Activated CD4-positive, alpha-beta memory T cell treated with anti-CD3 and anti-CD28 coated beads for 36 hours (primary cell): ENCODE measurements around the gene SYCP2L. TPM values are rescaled to one million over a fixed set of nuclear protein-coding genes. Genes with fewer than 3 reads are reported as not detected.
"Not testable (repeated sequence)": the region's sequence is repeated elsewhere in the genome, so short reads cannot be mapped to it uniquely, and the experiment has no call there.

Experiments used
- CTCF ChIA-PET: fragments of 350-600 bp; sonication (Branson Sonifier 250); formaldehyde crosslinking; loops from one replicate; lab custom pipeline; 2021; ENCODE audit warnings: antibody characterized with exemption, inconsistent platforms; lab: Charles Lee
- POLR2A ChIA-PET: fragments of 350-600 bp; sonication (Branson Sonifier 250); formaldehyde crosslinking; loops from one replicate; lab custom pipeline; 2021; ENCODE audit warnings: antibody characterized with exemption; lab: Charles Lee
- DNase-seq: peaks from one replicate; pipeline ENCODE4 v3.0.0-alpha.2; 2020
- H3K27ac Mint-ChIP-seq: one replicate; pipeline ENCODE4 v1.8.0; 2021; ENCODE audit warnings: mixed read lengths
- H3K27me3 Mint-ChIP-seq: one replicate; pipeline ENCODE4 v1.8.0; 2021; ENCODE audit warnings: mixed read lengths
- H3K36me3 Mint-ChIP-seq: one replicate; pipeline ENCODE4 v1.8.0; 2021; ENCODE audit warnings: mixed read lengths
- H3K4me1 Mint-ChIP-seq: one replicate; pipeline ENCODE4 v1.8.0; 2021; ENCODE audit warnings: low read depth, mixed read lengths
- H3K4me3 Mint-ChIP-seq: one replicate; pipeline ENCODE4 v1.8.0; 2021; ENCODE audit warnings: mild to moderate bottlenecking, mixed read lengths
- H3K9me3 Mint-ChIP-seq: one replicate; pipeline ENCODE4 v1.8.0; 2021; ENCODE audit warnings: mixed read lengths
- intact Hi-C: fragments of 100-400 bp; cut with micrococcal nuclease; formaldehyde crosslinking; loops from one replicate; pipeline ENCODE4 v1.15.1; 2023
- total RNA-seq, 2 experiments: library from RNA; stranded (reverse); gene quantifications; one replicate each; pipeline ENCODE4 v1.2.3, GENCODE V29; 2021

Gene SYCP2L
- total RNA-seq, 2 experiments from 2014 or later: 0.10 TPM; not detected in 1

GRCh38 chr6:10854922-10855632, 31.8 kb upstream of the SYCP2L start:
- peaks cover 17% of the 10 kb centered on the region for H3K9me3 Mint-ChIP-seq
- H3K4me1 Mint-ChIP-seq: no peaks in the 10 kb centered on the region
- intact Hi-C loops: no loop called here
- no peak overlapping the region for H3K4me3 Mint-ChIP-seq
- peaks cover 13% of the 10 kb centered on the region for H3K27me3 Mint-ChIP-seq
- H3K27ac Mint-ChIP-seq: no peak overlapping the region
- POLR2A ChIA-PET: interaction anchor here (0.6 kb wide), 1 partner anchor 73 kb away, joined by 4 read pairs; no protein-coding TSS in a partner anchor
- CTCF ChIA-PET: no interaction called here
- DNase-seq: no peak
- H3K36me3 Mint-ChIP-seq: no peaks in the 10 kb centered on the region

- intact Hi-C loops: no loop called here
- Mint-ChIP-seq H3K4me3 (no peak overlapping the region), H3K27me3 (peaks cover 8% of the 10 kb centered on the region), H3K27ac (no peak overlapping the region), H3K4me1 (no peaks in the 10 kb centered on the region), H3K9me3 (peaks cover 17% of the 10 kb centered on the region), H3K36me3 (no peaks in the 10 kb centered on the region)
- CTCF ChIA-PET: no interaction called here
- DNase-seq: no peak
- POLR2A ChIA-PET: no interaction called here
Measured at GRCh38 chr6:10857259-10857658, 29.6 kb upstream of the SYCP2L start.

- H3K27me3 Mint-ChIP-seq: no peaks in the 10 kb centered on the region
- no peak overlapping the region for H3K4me3 Mint-ChIP-seq
- H3K36me3 Mint-ChIP-seq: no peaks in the 10 kb centered on the region
- intact Hi-C loops: no loop called here
- H3K9me3 Mint-ChIP-seq: no peaks in the 10 kb centered on the region
- ChIA-PET POLR2A (no interaction called here), CTCF (no interaction called here)
- no peak for DNase-seq
- H3K4me1 Mint-ChIP-seq: no peaks in the 10 kb centered on the region
- no peak overlapping the region for H3K27ac Mint-ChIP-seq
Measured at GRCh38 chr6:10861086-10861485, 25.8 kb upstream of the SYCP2L start.

- CTCF ChIA-PET: no interaction called here
- POLR2A ChIA-PET: no interaction called here
- Mint-ChIP-seq H3K4me3 (no peak overlapping the region), H3K27ac (no peak overlapping the region), H3K27me3 (no peaks in the 10 kb centered on the region), H3K4me1 (no peaks in the 10 kb centered on the region), H3K36me3 (no peaks in the 10 kb centered on the region), H3K9me3 (no peaks in the 10 kb centered on the region)
- no peak for DNase-seq
- intact Hi-C loops: no loop called here
Measured at GRCh38 chr6:10862361-10862760, 24.5 kb upstream of the SYCP2L start.

GRCh38 chr6:10863031-10863430, 23.8 kb upstream of the SYCP2L start:
- H3K27ac Mint-ChIP-seq, CTCF ChIA-PET, H3K4me1 Mint-ChIP-seq, H3K4me3 Mint-ChIP-seq, POLR2A ChIA-PET, H3K27me3 Mint-ChIP-seq, H3K36me3 Mint-ChIP-seq, intact Hi-C loops, DNase-seq, H3K9me3 Mint-ChIP-seq: not testable (repeated sequence)

- H3K27ac Mint-ChIP-seq, H3K9me3 Mint-ChIP-seq, POLR2A ChIA-PET, H3K36me3 Mint-ChIP-seq, H3K4me1 Mint-ChIP-seq, CTCF ChIA-PET, H3K4me3 Mint-ChIP-seq, H3K27me3 Mint-ChIP-seq, intact Hi-C loops, DNase-seq: not testable (repeated sequence)
Measured at GRCh38 chr6:10866709-10867108, 20.1 kb upstream of the SYCP2L start.

GRCh38 chr6:10867952-10868351, 18.9 kb upstream of the SYCP2L start:
- no peaks in the 10 kb centered on the region for H3K4me1 Mint-ChIP-seq
- no peaks in the 10 kb centered on the region for H3K9me3 Mint-ChIP-seq
- intact Hi-C loops: no loop called here
- ChIA-PET CTCF (interaction anchor here (0.7 kb wide), 1 partner anchor 124 kb away, joined by 3 read pairs; no protein-coding TSS in a partner anchor), POLR2A (no interaction called here)
- H3K27ac Mint-ChIP-seq: no peak overlapping the region
- peaks cover 3% of the 10 kb centered on the region for H3K27me3 Mint-ChIP-seq
- no peaks in the 10 kb centered on the region for H3K36me3 Mint-ChIP-seq
- no peak overlapping the region for H3K4me3 Mint-ChIP-seq
- DNase-seq: no peak

GRCh38 chr6:10873374-10873773, 13.5 kb upstream of the SYCP2L start:
- CTCF ChIA-PET: interaction anchor here (1.2 to 1.3 kb wide), 2 partner anchors 72 to 395 kb away, joined by 4 to 5 read pairs; no protein-coding TSS in a partner anchor
- Mint-ChIP-seq H3K27me3 (peaks cover 3% of the 10 kb centered on the region), H3K9me3 (no peaks in the 10 kb centered on the region), H3K27ac (no peak overlapping the region), H3K4me1 (no peaks in the 10 kb centered on the region), H3K36me3 (no peaks in the 10 kb centered on the region), H3K4me3 (no peak overlapping the region)
- POLR2A ChIA-PET: no interaction called here
- no peak for DNase-seq
- intact Hi-C loops: no loop called here

- H3K4me1 Mint-ChIP-seq: no peaks in the 10 kb centered on the region
- H3K27me3 Mint-ChIP-seq: peaks cover 4% of the 10 kb centered on the region
- no peaks in the 10 kb centered on the region for H3K36me3 Mint-ChIP-seq
- no peaks in the 10 kb centered on the region for H3K9me3 Mint-ChIP-seq
- intact Hi-C loops: no loop called here
- ChIA-PET CTCF (no interaction called here), POLR2A (no interaction called here)
- DNase-seq: no peak
- H3K27ac Mint-ChIP-seq: no peak overlapping the region
- no peak overlapping the region for H3K4me3 Mint-ChIP-seq
Measured at GRCh38 chr6:10874207-10874606, 12.6 kb upstream of the SYCP2L start.

GRCh38 chr6:10875026-10875425, 11.8 kb upstream of the SYCP2L start:
- intact Hi-C loops: no loop called here
- CTCF ChIA-PET: no interaction called here
- Mint-ChIP-seq H3K4me1 (no peaks in the 10 kb centered on the region), H3K9me3 (no peaks in the 10 kb centered on the region), H3K27ac (no peak overlapping the region), H3K4me3 (no peak overlapping the region), H3K36me3 (no peaks in the 10 kb centered on the region), H3K27me3 (peaks cover 11% of the 10 kb centered on the region)
- POLR2A ChIA-PET: no interaction called here
- no peak for DNase-seq

GRCh38 chr6:10877012-10877411, 9.8 kb upstream of the SYCP2L start:
- intact Hi-C loops: no loop called here
- Mint-ChIP-seq H3K4me1 (no peaks in the 10 kb centered on the region), H3K4me3 (no peak overlapping the region), H3K9me3 (no peaks in the 10 kb centered on the region), H3K27me3 (peaks cover 22% of the 10 kb centered on the region), H3K27ac (no peak overlapping the region), H3K36me3 (no peaks in the 10 kb centered on the region)
- DNase-seq: no peak
- POLR2A ChIA-PET: no interaction called here
- CTCF ChIA-PET: no interaction called here

- H3K4me1 Mint-ChIP-seq: peaks cover 5% of the 10 kb centered on the region
- no peak overlapping the region for H3K27ac Mint-ChIP-seq
- peaks cover 29% of the 10 kb centered on the region for H3K27me3 Mint-ChIP-seq
- H3K9me3 Mint-ChIP-seq: no peaks in the 10 kb centered on the region
- POLR2A ChIA-PET: no interaction called here
- CTCF ChIA-PET: no interaction called here
- H3K4me3 Mint-ChIP-seq: no peak overlapping the region
- DNase-seq: no peak
- H3K36me3 Mint-ChIP-seq: no peaks in the 10 kb centered on the region
- intact Hi-C loops: no loop called here
Measured at GRCh38 chr6:10877871-10878270, 9.0 kb upstream of the SYCP2L start.

- no peak for DNase-seq
Measured at GRCh38 chr6:10880366-10880765, 6.5 kb upstream of the SYCP2L start.

More at GRCh38 chr6:10880366-10880765, 6.5 kb upstream of the SYCP2L start:
- Mint-ChIP-seq H3K36me3 (no peaks in the 10 kb centered on the region), H3K9me3 (no peaks in the 10 kb centered on the region), H3K27me3 (peaks cover 41% of the 10 kb centered on the region), H3K4me1 (peaks cover 7% of the 10 kb centered on the region), H3K27ac (no peak overlapping the region), H3K4me3 (no peak overlapping the region)
- POLR2A ChIA-PET: no interaction called here
- CTCF ChIA-PET: no interaction called here
- intact Hi-C loops: no loop called here
